GM21390 (cell line): ENCODE results near the gene COMMD4.

Experiments
- ATAC-seq: cut with Tn5 transposase; IDR thresholded peaks from one replicate; pipeline ENCODE4 v1.9.1; 2021; ENCODE audit not compliant: unreplicated experiment

The COMMD4 gene

DNA sequence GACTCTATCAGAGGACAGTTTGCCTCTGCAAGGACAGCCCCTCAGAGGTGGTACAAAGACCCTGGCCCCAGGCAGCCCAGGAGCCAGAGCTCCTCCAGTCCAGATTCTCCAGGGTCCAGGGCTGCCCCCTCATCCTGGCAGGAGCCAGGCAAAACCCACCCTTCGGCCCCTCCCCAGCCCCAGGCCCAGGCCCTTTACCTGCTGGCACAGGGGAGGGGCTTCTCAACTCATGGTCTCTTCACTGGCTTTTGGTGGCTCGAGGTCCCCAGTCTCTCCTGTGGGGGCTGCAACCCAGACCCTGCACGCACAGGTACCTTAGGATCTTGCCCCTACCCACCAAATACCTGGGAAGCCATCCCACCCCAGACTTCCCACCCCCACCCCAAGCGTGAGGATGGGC lies 19.5 kb downstream of the COMMD4 start:
- no peak for ATAC-seq

DNA sequence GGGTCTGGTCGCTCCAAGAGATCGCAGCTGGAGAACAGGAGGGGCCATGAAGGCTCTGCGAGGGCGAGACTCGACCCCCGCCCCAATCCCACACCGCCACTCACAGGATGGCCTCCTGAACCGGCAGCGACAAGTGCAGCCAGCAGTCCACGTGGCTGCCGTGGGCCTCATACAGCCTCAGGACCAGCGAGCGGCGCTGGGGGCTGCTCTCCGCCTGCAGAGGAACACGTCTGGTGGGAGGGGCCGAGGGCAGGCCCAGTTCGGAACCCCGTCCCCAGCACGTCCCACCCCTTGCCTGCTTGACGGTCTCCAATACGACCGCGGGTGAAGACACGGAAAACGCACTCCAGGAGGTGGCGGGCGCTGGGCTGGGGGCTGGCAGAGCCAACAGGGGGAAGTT lies 20.1 kb downstream of the COMMD4 start:
- ATAC-seq = no peak

DNA sequence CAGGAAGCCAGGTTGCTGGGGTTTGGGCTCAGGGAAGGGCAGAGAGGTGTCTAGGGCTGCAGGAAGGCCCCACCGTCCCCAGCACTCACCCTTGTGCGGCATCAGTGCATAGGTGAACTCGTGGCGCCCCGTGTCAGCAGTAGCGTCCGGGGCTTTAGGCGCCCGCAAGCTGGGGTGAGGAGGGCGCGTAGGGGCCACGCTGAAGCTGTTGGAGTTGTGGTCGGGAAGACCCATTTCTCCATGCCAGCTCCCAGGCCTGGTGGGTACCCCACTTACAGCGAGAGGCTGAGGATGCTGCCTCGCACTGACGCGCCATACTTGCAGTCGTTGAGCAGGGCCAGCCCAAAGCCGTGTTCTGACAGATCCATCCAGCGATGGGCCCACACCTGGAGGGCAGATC lies 20.7 kb downstream of the COMMD4 start:
- ATAC-seq = no peak

DNA sequence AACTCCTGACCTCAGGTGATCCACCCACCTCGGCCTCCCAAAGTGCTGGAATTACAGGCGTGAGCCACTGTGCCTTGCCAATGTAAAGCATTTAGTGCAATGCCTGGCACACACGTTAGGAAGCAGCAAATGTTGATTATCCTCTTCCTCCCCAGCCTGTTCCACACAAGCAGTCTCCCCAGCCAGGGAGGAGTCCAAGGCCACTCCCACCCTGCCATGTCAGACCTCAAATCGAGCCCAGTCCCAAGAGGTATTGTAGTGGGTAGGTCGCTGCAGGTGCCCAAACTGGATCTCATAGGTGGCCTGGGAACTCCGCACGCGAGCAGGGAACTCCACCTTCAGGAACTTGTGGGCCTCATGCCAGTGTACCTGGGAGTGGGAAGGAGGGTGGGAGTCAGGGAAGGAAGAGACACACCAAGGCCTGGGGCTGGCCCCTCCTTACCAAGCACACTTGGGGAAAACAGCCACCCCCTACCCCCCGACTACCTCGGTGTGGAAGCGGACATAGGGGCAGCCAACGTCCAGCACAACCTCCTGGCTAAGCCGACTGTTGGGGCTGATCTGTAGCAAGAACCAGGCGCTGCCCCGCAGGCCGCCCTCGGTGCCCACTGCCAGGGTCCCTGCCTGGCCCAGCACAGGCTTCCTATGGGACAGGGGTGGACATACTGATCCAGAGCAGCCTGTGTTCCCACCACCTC lies 22.3 kb downstream of the COMMD4 start:
- no peak for ATAC-seq

DNA sequence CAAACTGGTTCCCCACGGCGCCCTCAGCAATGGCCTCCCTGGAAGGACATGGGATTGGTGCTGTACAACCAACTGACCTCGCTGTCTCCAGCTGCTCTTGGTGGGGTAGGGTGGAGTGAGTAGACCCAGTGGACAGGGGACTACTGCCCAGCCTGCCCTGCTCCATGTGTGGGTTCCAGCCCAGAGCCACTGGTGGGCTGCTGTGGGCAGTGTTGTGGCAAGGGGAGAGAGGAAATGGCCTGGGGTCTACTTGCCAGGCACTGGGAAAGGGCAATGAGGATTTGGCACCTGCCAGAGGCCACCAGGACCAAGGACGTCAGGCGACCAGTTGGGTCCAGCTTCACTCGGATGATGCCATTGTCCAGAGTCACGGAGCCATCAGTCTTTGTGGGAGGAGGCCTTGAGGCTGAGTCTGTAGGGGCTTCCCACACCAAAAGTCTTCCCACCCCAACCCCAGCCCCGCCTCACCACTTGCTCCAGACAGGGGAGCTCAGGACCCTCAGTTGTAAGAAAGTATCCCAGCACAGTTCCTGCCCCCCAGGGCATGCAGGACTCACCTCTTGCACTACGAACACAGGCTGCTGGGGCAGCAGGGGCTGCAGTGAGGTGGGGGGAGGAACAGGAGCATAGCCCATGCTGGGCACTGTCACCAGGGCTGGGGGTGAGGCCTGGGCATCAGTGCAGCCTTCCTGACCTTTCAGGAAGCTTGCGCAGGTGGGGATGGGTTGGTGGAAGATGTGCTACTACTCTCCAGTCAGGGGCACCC lies 23.1 kb downstream of the COMMD4 start:
- ATAC-seq = no peak

DNA sequence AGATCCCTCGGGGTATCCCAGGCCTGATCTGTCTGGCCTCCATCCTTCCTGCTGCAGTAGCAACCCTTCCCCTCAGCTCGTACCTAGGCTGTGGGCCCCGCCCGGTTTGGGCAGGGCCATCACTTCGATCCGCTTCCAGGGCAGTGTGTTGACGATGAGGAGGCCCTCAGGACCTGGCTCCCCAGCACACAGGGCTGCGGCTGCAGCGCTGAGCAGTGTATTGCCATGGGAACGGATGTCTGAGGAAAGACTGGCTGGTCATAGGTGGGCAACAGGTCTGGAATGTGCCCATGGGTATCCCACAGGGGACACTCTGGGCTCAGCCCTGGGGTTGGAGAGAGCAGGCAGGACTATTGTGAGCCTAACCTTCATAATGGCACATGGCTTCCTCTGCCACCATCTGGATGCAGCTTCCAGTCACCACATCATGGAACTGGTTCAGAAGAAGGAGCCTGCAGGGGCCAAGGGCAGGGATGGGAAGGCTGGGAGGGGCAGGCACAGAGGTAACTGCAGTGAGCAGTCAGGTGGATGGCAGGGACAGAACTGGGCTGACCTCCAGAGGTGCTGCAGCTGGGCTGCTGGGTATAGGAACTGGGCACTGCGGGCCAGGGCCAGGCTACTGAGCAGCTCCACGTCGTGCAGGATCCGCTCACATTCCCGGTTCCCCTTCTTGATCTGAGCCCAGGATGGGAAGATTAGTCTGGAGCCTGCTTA lies 23.8 kb downstream of the COMMD4 start:
- no peak for ATAC-seq

DNA sequence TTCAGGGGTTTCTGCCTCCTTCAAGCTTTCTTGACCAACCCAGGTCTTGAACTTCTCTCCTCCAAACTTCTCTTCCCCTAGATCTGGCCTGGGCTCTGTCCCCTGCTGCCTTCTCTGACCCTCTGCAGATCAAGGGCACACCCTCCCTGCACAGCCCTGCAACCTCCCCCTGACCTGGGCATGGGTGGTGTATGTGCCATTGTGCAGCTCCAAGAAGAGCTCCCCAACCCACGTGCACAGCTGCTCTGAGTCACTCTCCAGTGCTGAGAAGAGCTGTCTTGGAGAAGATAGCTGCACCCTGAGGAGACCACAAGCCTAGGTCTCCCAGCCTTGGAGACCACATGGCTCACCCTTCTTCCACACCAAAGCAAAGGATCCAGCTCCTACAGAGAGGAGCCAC lies 24.5 kb downstream of the COMMD4 start:
- no peak for ATAC-seq

DNA sequence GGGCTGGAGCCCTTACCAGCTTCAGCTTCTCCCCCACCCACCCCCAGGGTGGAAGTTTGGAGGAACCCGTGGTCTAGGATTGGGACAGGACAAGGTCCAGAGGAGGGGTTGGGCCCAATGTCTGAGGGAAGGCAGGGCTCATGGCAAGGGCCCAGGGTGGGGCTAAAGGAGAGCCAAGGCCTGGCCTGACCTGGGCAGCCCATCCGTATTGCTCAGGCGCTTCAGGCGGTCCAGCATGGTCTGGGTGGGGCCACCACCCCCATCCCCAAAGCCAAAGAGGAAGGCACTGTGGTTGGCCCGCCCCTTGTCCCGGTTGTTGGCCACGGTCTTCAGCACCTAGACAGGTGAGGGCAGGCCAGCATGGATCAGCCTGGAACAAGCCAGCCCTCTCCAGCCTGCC lies 25.0 kb downstream of the COMMD4 start:
- no peak for ATAC-seq

DNA sequence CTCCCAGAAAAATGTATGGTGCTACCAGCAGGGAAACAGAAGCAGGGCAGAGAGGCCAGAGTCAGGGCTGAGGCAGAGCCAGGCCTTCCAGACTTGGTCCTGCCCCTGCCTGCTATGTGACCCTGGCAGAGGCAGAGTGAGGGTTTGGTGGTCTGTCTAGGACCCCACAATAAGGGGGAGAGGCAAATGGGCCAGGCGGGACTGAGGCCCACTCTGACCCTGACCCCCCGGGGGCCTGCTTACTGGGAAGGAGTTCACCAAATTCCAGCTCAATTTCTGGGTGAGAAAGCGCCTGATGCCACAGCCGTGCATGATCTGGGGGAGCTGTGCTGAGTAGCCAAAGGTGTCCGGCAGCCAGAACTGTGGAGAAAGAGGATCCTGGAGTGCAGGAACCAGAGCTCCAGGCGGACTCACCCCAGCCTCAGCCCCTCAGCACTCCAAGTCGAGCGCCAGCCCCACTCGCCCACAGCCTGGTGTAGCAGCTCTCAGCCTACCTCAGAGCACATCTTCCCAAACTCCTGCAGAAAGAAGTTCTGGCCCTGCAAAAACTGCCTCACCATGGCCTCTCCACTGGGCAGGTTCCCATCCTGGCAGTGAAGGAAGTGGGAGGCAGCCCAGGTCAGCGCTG lies 25.6 kb downstream of the COMMD4 start:
- ATAC-seq = no peak

DNA sequence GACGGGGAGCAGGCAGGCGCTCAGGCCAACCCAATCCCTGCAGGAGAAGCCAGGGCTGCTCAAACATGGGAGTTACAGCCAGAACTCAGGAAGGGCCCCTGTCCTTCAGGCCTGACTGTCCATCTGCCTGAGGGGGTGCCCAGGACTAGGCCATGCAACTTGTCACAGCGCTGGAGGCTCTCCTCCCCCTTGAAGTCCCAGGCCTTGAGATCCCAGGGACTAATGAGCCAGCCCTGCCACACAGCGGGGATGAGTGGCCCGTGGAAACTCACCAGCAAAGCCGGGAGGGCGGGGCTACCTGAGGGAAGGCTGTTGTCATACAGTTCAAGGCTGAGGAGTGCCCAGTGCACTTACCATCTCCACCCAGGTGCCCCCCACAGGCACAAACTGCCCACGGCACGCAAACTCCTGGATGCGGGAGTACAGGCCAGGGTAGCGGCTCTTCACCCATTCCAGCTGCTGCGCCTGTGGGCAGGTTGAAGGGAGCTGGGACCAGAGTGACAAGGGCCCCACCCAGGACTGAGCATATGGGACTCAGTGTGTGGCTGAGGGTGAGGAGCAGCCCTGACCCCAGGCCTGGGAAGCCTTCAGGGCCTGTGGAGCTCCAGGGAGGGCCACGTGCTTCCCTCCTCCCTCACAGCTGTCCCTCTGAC lies 26.3 kb downstream of the COMMD4 start:
- no peak for ATAC-seq

DNA sequence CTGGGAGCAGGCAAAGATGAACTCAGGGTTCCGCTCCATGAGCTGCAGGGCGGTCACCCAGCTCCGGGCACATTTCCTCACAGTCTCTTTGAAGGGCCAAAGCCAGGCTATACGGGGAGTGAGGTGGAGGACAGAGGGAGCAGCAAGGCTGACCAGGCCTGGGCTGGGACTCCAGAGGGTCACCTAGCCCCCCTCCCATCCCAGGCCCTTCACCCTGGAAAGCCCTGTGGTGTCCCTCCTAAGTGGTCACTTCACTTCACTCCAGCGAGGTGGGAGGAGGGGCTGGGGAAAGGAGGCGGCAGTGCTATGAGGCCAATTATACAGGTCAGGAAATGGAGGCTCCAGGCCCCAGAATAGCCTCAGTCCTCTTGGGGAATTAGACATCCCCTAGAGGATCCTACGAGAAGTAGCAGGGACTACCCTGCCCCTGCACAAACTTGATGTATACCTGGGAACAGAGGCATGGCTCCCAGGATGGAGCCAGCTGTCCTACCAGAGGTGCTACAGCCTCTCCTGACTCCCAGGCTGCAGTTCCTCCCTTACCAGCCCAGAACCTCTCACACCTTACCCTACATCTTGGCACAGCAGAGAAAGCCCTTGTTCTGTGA lies 26.9 kb downstream of the COMMD4 start:
- ATAC-seq = no peak

DNA sequence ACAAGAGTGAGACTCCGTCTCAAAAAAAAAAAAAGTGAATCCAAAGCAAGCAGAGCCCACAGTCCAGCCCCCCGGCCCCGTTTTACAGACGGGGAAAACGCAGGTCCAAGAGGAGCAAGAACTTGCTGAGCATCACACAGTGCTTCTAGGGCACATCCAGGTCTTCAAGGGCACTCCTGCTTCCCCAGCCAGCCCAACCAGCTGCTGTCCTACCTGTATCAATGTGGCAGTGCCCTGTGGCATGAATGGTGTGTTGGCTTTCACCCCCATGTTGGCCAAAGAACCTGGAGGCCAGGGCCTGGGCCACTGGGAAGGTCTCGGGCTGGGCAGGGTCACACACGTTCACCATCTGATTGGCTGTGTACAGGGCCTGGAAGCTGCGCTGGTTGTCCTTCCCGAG lies 27.9 kb downstream of the COMMD4 start:
- no peak for ATAC-seq

DNA sequence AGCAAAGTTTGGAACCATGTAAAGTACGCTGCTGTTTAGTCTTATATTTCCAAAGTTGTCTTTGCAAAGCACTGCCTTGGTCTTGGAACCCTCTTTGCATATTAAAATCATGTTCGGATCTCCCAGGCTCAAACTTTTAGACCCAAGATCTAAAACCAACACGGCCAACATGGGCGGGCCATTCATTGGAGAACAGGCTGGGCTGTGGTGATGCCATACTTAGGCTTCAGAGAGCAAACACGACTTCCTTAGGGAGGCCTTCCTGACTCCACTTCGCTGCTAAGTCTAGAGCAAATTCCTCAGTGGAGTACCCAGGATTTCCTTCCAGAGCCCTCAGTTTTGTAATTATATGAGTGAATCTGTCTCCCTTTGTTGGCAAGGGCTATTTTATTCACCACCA lies 29.0 kb downstream of the COMMD4 start:
- no peak for ATAC-seq

DNA sequence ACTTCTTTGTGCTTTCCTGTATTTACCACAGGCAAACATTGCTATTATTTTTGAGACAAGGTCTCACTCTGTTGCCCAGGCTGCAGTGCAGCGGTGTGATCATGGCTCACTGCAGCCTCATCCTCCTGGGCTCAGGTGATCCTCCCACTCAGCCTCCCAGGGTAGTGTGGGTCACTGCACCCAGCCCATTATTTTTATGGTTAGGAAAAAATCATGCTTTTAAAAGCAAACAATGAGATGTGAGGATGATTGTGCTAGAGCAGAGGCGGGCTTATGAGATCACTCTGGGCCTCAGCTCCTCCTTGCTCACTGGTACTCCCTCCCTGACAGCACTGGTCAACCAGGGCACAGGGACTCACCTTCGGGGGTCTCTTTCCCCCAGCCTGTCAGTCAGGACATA lies 30.3 kb downstream of the COMMD4 start:
- ATAC-seq = no peak

DNA sequence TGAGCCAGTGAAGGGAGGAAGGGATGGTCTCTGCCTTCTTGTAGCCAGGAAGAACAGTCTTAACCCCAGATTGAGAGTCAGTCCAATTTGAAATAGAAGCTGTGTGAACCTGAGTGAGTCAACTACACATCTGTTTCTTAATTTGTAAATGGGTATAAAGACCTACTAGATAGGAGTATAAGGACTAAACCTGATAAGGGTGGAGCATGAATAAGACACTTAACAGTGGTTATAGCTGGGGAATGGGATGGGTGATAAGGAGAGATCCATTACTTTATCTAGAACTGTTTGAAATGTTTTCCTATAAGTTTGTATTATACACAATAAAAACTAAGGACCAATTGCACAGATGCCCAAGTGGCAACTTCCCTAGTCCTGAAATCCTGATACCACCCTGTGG lies 31.1 kb downstream of the COMMD4 start:
- ATAC-seq = no peak

DNA sequence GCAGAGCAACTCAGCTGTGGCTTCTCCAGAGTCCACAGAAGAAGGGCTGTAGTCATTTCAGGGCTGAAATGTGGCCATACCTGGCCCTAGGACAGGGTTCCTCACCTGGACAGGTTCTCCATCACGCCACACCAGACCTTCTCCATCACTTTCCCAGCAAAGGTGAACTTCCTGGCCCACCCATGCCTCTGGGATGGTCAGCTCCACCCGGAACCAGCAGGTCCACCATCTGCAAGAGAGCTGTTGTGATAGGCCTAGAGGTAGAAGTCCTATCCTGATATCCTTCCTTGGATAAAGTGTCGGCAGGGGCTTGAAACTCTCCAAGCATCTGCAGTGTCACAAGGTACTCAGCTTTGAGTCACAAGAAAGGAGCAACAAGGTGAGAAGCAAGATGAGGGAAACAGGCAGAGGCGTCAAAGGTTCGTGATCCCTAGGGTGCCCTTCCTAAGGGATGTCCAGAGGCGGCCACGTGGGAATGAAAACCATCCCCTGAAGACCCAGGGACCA lies 31.6 kb downstream of the COMMD4 start:
- ATAC-seq = no peak

DNA sequence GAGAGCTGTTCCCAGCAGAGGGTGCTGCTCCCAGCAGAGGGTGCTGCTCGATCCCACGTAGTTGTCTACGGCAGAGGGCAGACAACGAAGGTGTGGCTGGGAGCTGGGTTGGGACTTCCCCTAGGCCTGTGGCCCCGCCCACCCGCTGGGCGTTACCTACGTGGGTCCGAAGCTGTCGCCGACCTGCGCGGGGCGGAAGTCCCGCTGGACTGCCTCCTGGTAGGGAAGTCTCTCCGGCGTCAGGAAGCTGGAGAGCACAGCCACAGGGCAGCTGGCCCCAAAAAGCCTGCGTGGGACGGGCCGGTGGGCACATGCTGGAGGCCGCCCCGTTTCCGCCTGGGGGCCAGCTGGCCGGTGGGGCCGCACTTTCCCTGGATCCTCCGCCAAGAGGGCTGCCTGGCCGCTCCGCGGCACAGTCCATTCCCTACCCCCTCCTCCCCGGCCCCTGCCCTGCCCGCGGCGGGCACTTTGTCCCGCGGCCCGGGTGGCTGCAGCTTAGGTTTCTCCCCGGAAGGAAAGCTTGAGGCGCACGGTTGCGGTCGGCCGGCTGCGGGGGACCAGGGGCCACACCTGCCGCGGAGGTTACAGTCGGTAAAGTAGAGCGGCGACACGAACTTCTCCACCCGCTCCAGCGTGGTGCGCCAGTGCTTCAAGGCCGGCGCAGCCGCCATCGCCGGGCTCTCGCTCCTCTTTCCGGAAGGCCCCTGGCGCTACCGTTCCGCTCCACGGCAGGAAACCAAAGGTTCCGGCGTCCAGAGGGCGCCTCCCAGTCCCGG lies 32.2 kb downstream of the COMMD4 start, which contains the start of gene MAN2C1:
Gene MAN2C1 (minus strand): TSS at position 695 of the 776 bp plus-strand sequence. CDS start 24 bp downstream, at position 671.
- ATAC-seq = peak; percentile 83

DNA sequence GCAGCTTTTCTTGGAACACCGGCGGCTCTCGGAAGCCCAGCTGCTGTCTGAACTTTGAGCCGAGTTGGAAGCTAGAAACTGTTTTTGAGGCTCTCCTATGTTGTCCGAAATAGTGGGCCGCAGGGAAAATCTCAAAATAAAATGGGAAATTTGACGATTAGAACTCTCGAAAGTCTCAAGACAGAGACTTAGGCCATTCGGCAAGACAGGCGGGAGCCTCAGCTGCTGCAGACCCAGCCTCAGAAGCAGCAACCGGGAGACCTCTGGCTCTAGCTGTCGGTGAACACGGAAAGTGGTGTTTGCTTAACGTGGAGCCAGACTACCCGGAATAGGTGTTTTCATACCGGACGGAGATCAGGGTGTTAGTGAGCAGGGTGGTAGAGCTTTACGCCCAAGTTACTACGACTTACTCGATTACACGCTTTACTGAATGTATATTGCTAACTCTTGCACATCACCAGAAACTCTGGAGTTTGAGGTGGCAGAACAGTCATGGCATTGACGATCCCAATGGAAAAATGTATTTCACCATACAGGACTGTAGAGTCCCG lies 32.9 kb downstream of the COMMD4 start:
- ATAC-seq = peak; percentile 2

DNA sequence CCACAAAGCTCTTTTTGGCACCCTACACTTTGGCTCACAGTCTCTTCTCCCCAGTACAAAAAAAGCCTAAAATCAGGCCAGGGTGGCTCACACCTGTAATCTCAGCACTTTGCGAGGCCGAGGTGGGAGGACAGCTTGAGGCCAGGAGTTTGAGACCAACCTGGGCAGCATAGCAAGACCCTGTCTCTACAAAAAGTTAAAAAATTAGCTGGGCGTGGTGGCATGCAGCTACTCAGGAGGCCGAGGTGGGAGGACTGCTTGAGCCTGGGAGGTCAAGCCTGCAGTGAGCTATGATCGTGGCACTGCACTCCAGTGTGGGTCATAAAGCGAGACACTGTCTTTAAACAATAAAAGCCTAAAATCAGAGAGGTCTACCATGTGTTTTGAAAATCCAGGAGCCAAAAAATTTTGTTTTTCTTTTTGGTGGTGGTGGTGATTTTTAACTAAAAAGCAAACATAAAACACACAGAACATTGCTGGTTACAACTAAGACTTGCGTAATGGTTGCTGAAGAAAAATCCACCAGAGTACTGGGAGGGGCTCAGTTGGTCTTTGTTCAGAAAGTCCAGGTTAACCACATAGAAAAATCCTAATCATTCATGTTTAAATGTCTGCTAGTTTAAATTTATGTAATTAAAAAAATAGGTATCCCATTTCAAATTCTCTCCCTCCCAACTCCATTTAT lies 34.2 kb downstream of the COMMD4 start:
- ATAC-seq = no peak
